ENCODE data around the gene S100A9. TPM values are rescaled to one million over a fixed set of nuclear protein-coding genes. Genes with fewer than 3 reads are reported as not detected.

Gene S100A9
- total RNA-seq, 1 experiment from 2014 or later: 0.59 TPM

GRCh38 chr1:153337980-153338853 is 19.4 kb upstream of the S100A9 start:
- H4K20me1 ChIP-seq (ENCODE audit: insufficient read depth): no peaks in the 10 kb centered on the region; the same call in 1 of the 2 replicates
- POLR2A ChIA-PET: no interaction called here
- no TSS peak for BruUV-seq (replicated peaks)
- no peak for DNase-seq (ENCODE audit: low read depth, low spot score)
- no peaks in the 10 kb centered on the region for H3K9me3 ChIP-seq (ENCODE audit: control insufficient read depth in 1 of 2, insufficient read depth in 1 of 2, low read depth in 1 of 2, low read length in 2 of 2)
- intact Hi-C loops (cut with micrococcal nuclease): no loop called here
- H3K4me3 ChIP-seq (replicated peaks in 1 of 2; ENCODE audit: low read depth in 1 of 2, low read length in 2 of 2): no peak overlapping the region
- H3K4me2 ChIP-seq (ENCODE audit: low read length): no peak overlapping the region
- no peak overlapping the region for H2AFZ ChIP-seq (ENCODE audit: low read depth, low read length, poor library complexity, severe bottlenecking)
- no peak for ATAC-seq
- H3K36me3 ChIP-seq (ENCODE audit: control insufficient read depth in 1 of 2, insufficient read depth in 2 of 2, low read length in 2 of 2): no peaks in the 10 kb centered on the region
- no peak for TF ChIP-seq ZFX (IDR thresholded peaks at IDR 0.05)
- TF ChIP-seq ZNF274 (IDR thresholded peaks at IDR 0.05; ENCODE audit: low read depth, low read length): no peak
- no peak for TF ChIP-seq REST (IDR thresholded peaks at IDR 0.05; ENCODE audit: low read depth)
- TF ChIP-seq FOSL1 (IDR thresholded peaks at IDR 0.05; ENCODE audit: low read depth): no peak
- no peak for TF ChIP-seq CTCF (IDR thresholded peaks at IDR 0.05 in 2 of 3, conservative IDR thresholded peaks at IDR 0.05 in 1 of 3; ENCODE audit: borderline replicate concordance in 1 of 3, insufficient read depth in 1 of 3, low read depth in 2 of 3, low read length in 2 of 3)
- TF ChIP-seq SP1 (IDR thresholded peaks at IDR 0.05; ENCODE audit: low read depth): no peak
- no peak for TF ChIP-seq POLR2A (IDR thresholded peaks at IDR 0.05; ENCODE audit: borderline replicate concordance, extremely low read depth, insufficient read depth, insufficient read length)
- TF ChIP-seq CEBPB (IDR thresholded peaks at IDR 0.05; ENCODE audit: low read depth): no peak
- no peak for TF ChIP-seq EZH2 (IDR thresholded peaks at IDR 0.05)
- TF ChIP-seq ZBTB33 (IDR thresholded peaks at IDR 0.05; ENCODE audit: extremely low read depth, insufficient replicate concordance, low read length): no peak
- TF ChIP-seq CBX3 (IDR thresholded peaks at IDR 0.05; ENCODE audit: low read depth): no peak
- no peak for TF ChIP-seq JUND (IDR thresholded peaks at IDR 0.05)
- no peak for TF ChIP-seq EGR1 (IDR thresholded peaks at IDR 0.05; ENCODE audit: low read depth)
- TF ChIP-seq POLR2AphosphoS5 (IDR thresholded peaks at IDR 0.05; ENCODE audit: low read depth, low read length): no peak
- no peak for TF ChIP-seq ELF1 (IDR thresholded peaks at IDR 0.05; ENCODE audit: borderline replicate concordance, low read depth)
- TF ChIP-seq SIN3A (IDR thresholded peaks at IDR 0.05; ENCODE audit: low read depth): no peak
- no peak for TF ChIP-seq EZH2phosphoT487 (IDR thresholded peaks at IDR 0.05; ENCODE audit: borderline replicate concordance)
- no peak for TF ChIP-seq YY1 (IDR thresholded peaks at IDR 0.05; ENCODE audit: extremely low read depth, insufficient replicate concordance, low read depth, low read length)
- no peaks in the 10 kb centered on the region for H3K79me2 ChIP-seq (ENCODE audit: insufficient read depth, low read length)
- H3K4me1 ChIP-seq (ENCODE audit: control insufficient read depth in 1 of 2, insufficient read depth in 2 of 2, low read length in 2 of 2): no peaks in the 10 kb centered on the region
- RAD21 ChIA-PET (ENCODE audit: low non-redundant PET in 1 of 2, low total read pairs in 2 of 2, uncharacterized antibody in 2 of 2, unreplicated experiment in 2 of 2): no interaction called here
- H3K27ac ChIP-seq (ENCODE audit: low read depth, low read length): no peak overlapping the region
- no peaks in the 10 kb centered on the region for H3K9me2 ChIP-seq (ENCODE audit: insufficient read depth)
- H3K27me3 ChIP-seq (ENCODE audit: insufficient read depth, low read length): peaks cover 16% of the 10 kb centered on the region
- H3K9ac ChIP-seq (ENCODE audit: low read length): no peak overlapping the region
- CTCF ChIA-PET: interaction anchor here (1.1 kb wide), 1 partner anchor 15 kb away, joined by 4 read pairs; no protein-coding TSS in a partner anchor
